Measurements from ENCODE around the gene HPS5. TPM values are rescaled to one million over a fixed set of nuclear protein-coding genes. Genes with fewer than 3 reads are reported as not detected.

Gene HPS5
- total and polyA plus RNA-seq, 2 of the 4 experiments (the other 2 are of a cell fraction): 7.9 to 28.3 TPM

- 0 out of 2 replicates have a peak overlapping the region, but pooled peaks have one; percentile 11 for H2BK120ac ChIP-seq (ENCODE audit: low read depth, low read length)
- peak overlapping the region; percentile 89 for H3K4ac ChIP-seq (ENCODE audit: low read depth, low read length)
- peak overlapping the region; percentile 84 for H4K5ac ChIP-seq (ENCODE audit: low read depth, low read length)
- peak overlapping the region; percentile 83 for H3K23ac ChIP-seq (ENCODE audit: low read depth, low read length)
- ATAC-seq (ENCODE audit: low read depth) (no peak), DNase-seq (no peak)
- H2BK5ac ChIP-seq (ENCODE audit: low read depth, low read length, poor library complexity, severe bottlenecking): peak overlapping the region; percentile 98
- peaks cover 4% of the 10 kb centered on the region for H3K4me1 ChIP-seq (ENCODE audit: control insufficient read depth, insufficient read depth, low read length)
- 0 out of 2 replicates have a peak, but pooled peaks cover 4% of the 10 kb centered on the region for H3K9me1 ChIP-seq (ENCODE audit: insufficient read depth, low read length)
- H3K36me3 ChIP-seq (ENCODE audit: control insufficient read depth, insufficient read depth, low read length): peaks cover 7% of the 10 kb centered on the region
- H3K9ac ChIP-seq (ENCODE audit: low read depth, low read length): peak overlapping the region; percentile 82
- peak overlapping the region; percentile 68 for H3K56ac ChIP-seq (ENCODE audit: extremely low read depth, insufficient read depth, low read length)
- no peaks in the 10 kb centered on the region for H4K20me1 ChIP-seq (ENCODE audit: insufficient read depth, low read length)
- H2BK15ac ChIP-seq (ENCODE audit: low read depth, low read length): no peak overlapping the region
- H3K27ac ChIP-seq (ENCODE audit: insufficient read depth, low read length): peak overlapping the region; percentile 98
- peak overlapping the region; percentile 36 for H4K91ac ChIP-seq (ENCODE audit: insufficient read depth, low read depth, low read length)
- peak overlapping the region; percentile 34 to 87 for H4K8ac ChIP-seq (ENCODE audit: low read depth in 2 of 2, low read length in 2 of 2)
- WGBS, 2 experiments (ENCODE audit: extremely low coverage in 2 of 2, insufficient read length in 1 of 2): 0% methylated on average over 3 of the region's 18 CpGs; no CpG with 5 or more reads in 1 of the 2 experiments
- H2AK5ac ChIP-seq (ENCODE audit: low read depth, low read length): peak overlapping the region; percentile 76; the same call in 1 of the 2 replicates
- peak overlapping the region; percentile 91 for H2AK9ac ChIP-seq (replicated peaks; ENCODE audit: low read depth, low read length, poor library complexity)
- H2AFZ ChIP-seq (replicated peaks; ENCODE audit: low read length, poor library complexity): peak overlapping the region; percentile 99
- H3K18ac ChIP-seq (ENCODE audit: low read depth, low read length): peak overlapping the region; percentile 7; the same call in 1 of the 2 replicates
- H3K79me1 ChIP-seq (ENCODE audit: low read depth in 1 of 2, low read length in 2 of 2): peaks cover 15 to 49% of the 10 kb centered on the region in 2 experiments
- peak overlapping the region; percentile 99 for H3K4me2 ChIP-seq (ENCODE audit: low read depth, low read length)
- H3K9me3 ChIP-seq (ENCODE audit: control insufficient read depth, insufficient read depth, low read length): no peaks in the 10 kb centered on the region
- dilution Hi-C loops (cut with HindIII; ENCODE audit: low sequenced_read_pairs, unreplicated experiment): no loop called here
- intact Hi-C loops (cut with micrococcal nuclease): loop anchor here (2.0 to 10.0 kb wide), 2 partner anchors 74 to 588 kb away; partner anchors contain the start of gene KCNC1
- CTCF ChIA-PET: interaction anchor here (1.1 kb wide), 1 partner anchor 10 kb away, joined by 3 read pairs; no protein-coding TSS in a partner anchor
- no peak overlapping the region for H2BK20ac ChIP-seq (ENCODE audit: low read depth, low read length)
- in situ Hi-C loops (cut with MboI; ENCODE audit: low sequenced_read_pairs): no loop called here
- no TSS peak for BruUV-seq (replicated peaks)
- TF ChIP-seq RAD21 (IDR thresholded peaks at IDR 0.05; ENCODE audit: low read length): no peak
- no peak for TF ChIP-seq CHD1 (IDR thresholded peaks at IDR 0.05; ENCODE audit: low read depth, low read length)
- TF ChIP-seq USF2 (IDR thresholded peaks at IDR 0.05; ENCODE audit: low read depth, low read length): no peak
- no peak for TF ChIP-seq MXI1 (IDR thresholded peaks at IDR 0.05; ENCODE audit: borderline replicate concordance, low read depth, low read length)
- TF ChIP-seq FOS (IDR thresholded peaks at IDR 0.05; ENCODE audit: low read depth, low read length): no peak
- TF ChIP-seq BHLHE40 (IDR thresholded peaks at IDR 0.05; ENCODE audit: low read depth, low read length): no peak
- TF ChIP-seq RCOR1 (IDR thresholded peaks at IDR 0.05; ENCODE audit: insufficient replicate concordance, low read length): no peak
- TF ChIP-seq CTCF (conservative IDR thresholded peaks at IDR 0.05; ENCODE audit: low read depth, low read length): no peak
- no peaks in the 10 kb centered on the region for H3K27me3 ChIP-seq (ENCODE audit: control insufficient read depth, insufficient read depth, low read length)
- POLR2A ChIA-PET (ENCODE audit: unreplicated experiment): no interaction called here
- peak overlapping the region; percentile 82 for H3K14ac ChIP-seq (replicated peaks; ENCODE audit: low read depth, low read length)
- peak overlapping the region; percentile 77 for H3K4me3 ChIP-seq (ENCODE audit: insufficient read depth, low read depth, low read length)
These were observed 1.1 kb upstream of the HPS5 start for GRCh38 chr11:18322818-18323570.
